HG03439 (cell line): Measurements from ENCODE around the gene SPINDOC.

Source experiments
- ATAC-seq: cut with Tn5 transposase; IDR thresholded peaks from one replicate; pipeline ENCODE4 v1.9.1; 2021; ENCODE audit warnings: mild to moderate bottlenecking, moderate library complexity; ENCODE audit not compliant: unreplicated experiment

Gene SPINDOC

GRCh38 chr11:63831326-63831725 is 18.1 kb downstream of the SPINDOC start:
- no peak for ATAC-seq

GRCh38 chr11:63832336-63832735 is 19.1 kb downstream of the SPINDOC start:
- ATAC-seq = no peak

- ATAC-seq = no peak
These were observed 19.8 kb downstream of the SPINDOC start for GRCh38 chr11:63833048-63833447.

- ATAC-seq = no peak
These were observed 21.4 kb downstream of the SPINDOC start for GRCh38 chr11:63834535-63835157.

GRCh38 chr11:63835158-63835545 is 21.9 kb downstream of the SPINDOC start:
- ATAC-seq = no peak

GRCh38 chr11:63837027-63837688 is 23.9 kb downstream of the SPINDOC start:
- ATAC-seq = no peak

GRCh38 chr11:63837739-63838138 is 24.5 kb downstream of the SPINDOC start:
- ATAC-seq = no peak

GRCh38 chr11:63838150-63838677 is 25.0 kb downstream of the SPINDOC start:
- ATAC-seq = no peak

GRCh38 chr11:63838678-63839507 is 25.6 kb downstream of the SPINDOC start, which contains the start of gene MARK2:
Gene MARK2, plus strand, starts transcription at chr11:63839110. Its CDS starts 397 bp downstream, at chr11:63839507.
- ATAC-seq = peak; percentile 73

- ATAC-seq = peak; percentile 2
These were observed 26.5 kb downstream of the SPINDOC start for GRCh38 chr11:63839508-63840355.

GRCh38 chr11:63840356-63841060 is 27.3 kb downstream of the SPINDOC start:
- no peak for ATAC-seq

GRCh38 chr11:63841554-63841953 is 28.3 kb downstream of the SPINDOC start:
- no peak for ATAC-seq

- no peak for ATAC-seq
These were observed 29.8 kb downstream of the SPINDOC start for GRCh38 chr11:63843041-63843440.

- ATAC-seq = no peak
These were observed 31.6 kb downstream of the SPINDOC start for GRCh38 chr11:63844836-63845235.

- ATAC-seq = no peak
These were observed 32.0 kb downstream of the SPINDOC start for GRCh38 chr11:63845303-63845702.

GRCh38 chr11:63845911-63846310 is 32.7 kb downstream of the SPINDOC start:
- no peak for ATAC-seq

- no peak for ATAC-seq
These were observed 33.6 kb downstream of the SPINDOC start for GRCh38 chr11:63846897-63847296.

GRCh38 chr11:63847363-63847762 is 34.1 kb downstream of the SPINDOC start:
- ATAC-seq = no peak

- no peak for ATAC-seq
These were observed 36.4 kb downstream of the SPINDOC start for GRCh38 chr11:63849691-63850090.

GRCh38 chr11:63850920-63851319 is 37.7 kb downstream of the SPINDOC start:
- ATAC-seq = no peak
